Right lobe of liver (tissue), 4 donors: ENCODE data around the gene UGT1A10.

Experiments used
- CTCF ChIP-seq, 4 donors: fragments of 200-600 bp in 3 of 4; fragments of 450-650 bp in 1 of 4; IDR thresholded peaks; one replicate each; pipeline versions ENCODE4 v1.5.1 to v1.8.0; 2016 to 2022; ENCODE audit warnings: antibody characterized with exemption in 4 of 4, mild to moderate bottlenecking in 2 of 4
- POLR2A ChIP-seq: fragments of 450-650 bp; IDR thresholded peaks from one replicate; pipeline ENCODE4 v1.6.1; 2017; ENCODE audit warnings: antibody characterized with exemption, mild to moderate bottlenecking
- donor health status: DM: no; HTN: no; CAD: no.
- donor health status: DM: no; HTN: no; CAD: no.
- donor health status: DM: no; HTN: yes; CAD: no.

- TF ChIP-seq POLR2A (no peak), CTCF (IDR thresholded peaks at IDR 0.05) (no peak)
Measured at GRCh38 chr2:233602076-233602475, 34.2 kb upstream of the UGT1A10 start.
